Uterus (tissue), 4 donors: ENCODE results near the gene WDR6. TPM values are rescaled to one million over a fixed set of nuclear protein-coding genes. Genes with fewer than 3 reads are reported as not detected.

Experiments used
- DNase-seq, 2 donors: peaks; one replicate each; pipeline ENCODE4 v3.0.0-alpha.2; 2019 to 2020
- H3K27ac ChIP-seq, 2 donors: fragments of 200-600 bp; sonication (generic); 1 replicate in 1 of 2; 2 replicates in 1 of 2; pipeline ENCODE4 v1.5.1; 2016 to 2018
- H3K27me3 ChIP-seq, 2 donors: fragments of 200-600 bp; sonication (generic); one replicate each; pipeline ENCODE4 v1.5.1; 2018 to 2019; ENCODE audit warnings: control low read depth in 1 of 2
- H3K36me3 ChIP-seq, 2 donors: fragments of 200-600 bp; sonication (generic); one replicate each; pipeline ENCODE4 v1.5.1; 2019; ENCODE audit warnings: control low read depth in 1 of 2
- H3K4me1 ChIP-seq, 2 donors: fragments of 200-600 bp; sonication (generic); one replicate each; pipeline ENCODE4 v1.5.1; 2018 to 2019; ENCODE audit warnings: control low read depth in 1 of 2
- H3K4me3 ChIP-seq, 2 donors: fragments of 200-600 bp; sonication (generic); 1 replicate in 1 of 2; 2 replicates in 1 of 2; pipeline ENCODE4 v1.5.1; 2018 to 2019; ENCODE audit warnings: mild to moderate bottlenecking in 1 of 2
- H3K9me3 ChIP-seq, 2 donors: fragments of 200-600 bp; sonication (generic); one replicate each; pipeline ENCODE4 v1.5.1; 2019; ENCODE audit warnings: control low read depth in 1 of 2
- CTCF ChIP-seq, 4 experiments: fragments of 200-600 bp in 2 of 4; fragments of 450-650 bp in 2 of 4; sonication (generic) in 2 of 4; IDR thresholded peaks; one replicate each; pipeline ENCODE4 v1.5.1; 2016 to 2019; ENCODE audit warnings: antibody characterized with exemption in 4 of 4, mild to moderate bottlenecking in 2 of 4, moderate library complexity in 1 of 4
- POLR2A ChIP-seq, 2 donors: fragments of 450-650 bp; IDR thresholded peaks; one replicate each; pipeline ENCODE4 v1.6.1; 2016; ENCODE audit warnings: antibody characterized with exemption in 2 of 2, mild to moderate bottlenecking in 1 of 2, moderate library complexity in 1 of 2
- intact Hi-C: fragments of 100-400 bp; cut with DNase I; formaldehyde crosslinking; loops from one replicate; pipeline ENCODE4 v1.15.1; 2023; ENCODE audit warnings: low total_unique reads
- total RNA-seq, 4 donors: library from RNA; depleted of rRNA in 3 of 4; stranded (reverse); fragments of >200 nt in 3 of 4; gene quantifications; one replicate each; pipeline versions ENCODE4 v1.1.0 to v1.2.4, GENCODE V29; 2014 to 2023
- donor health status: DM: yes; HTN: yes; CAD: no.

The WDR6 gene
- total RNA-seq, 4 donors from 2014 or later, result 50.0 to 243 (median 122) TPM

GRCh38 chr3:48991851-48992545, 15.2 kb upstream of the WDR6 start:
- Histone ChIP-seq H3K4me3 (no peak overlapping the region), H3K27ac (peak overlapping the region in 1 of 2 donors; percentile 8), H3K9me3 (no peaks in the 10 kb centered on the region), H3K27me3 (no peaks in the 10 kb centered on the region), H3K4me1 (peaks cover 0 to 9% of the 10 kb centered on the region in 2 donors), H3K36me3 (no peaks in the 10 kb centered on the region)
- DNase-seq, result no peak
- TF ChIP-seq POLR2A (IDR thresholded peaks at IDR 0.05), result no peak
- no peak for TF ChIP-seq CTCF (IDR thresholded peaks at IDR 0.05)
- intact Hi-C loops, result no loop called here

GRCh38 chr3:48993834-48994233, 13.4 kb upstream of the WDR6 start:
- H3K36me3 ChIP-seq, result no peaks in the 10 kb centered on the region
- no peak for DNase-seq
- H3K4me1 ChIP-seq, result peaks cover 0 to 15% of the 10 kb centered on the region in 2 donors
- no peak for TF ChIP-seq POLR2A (IDR thresholded peaks at IDR 0.05)
- no peak for TF ChIP-seq CTCF (IDR thresholded peaks at IDR 0.05)
- no peaks in the 10 kb centered on the region for H3K9me3 ChIP-seq
- H3K4me3 ChIP-seq, result no peak overlapping the region
- no peaks in the 10 kb centered on the region for H3K27me3 ChIP-seq
- H3K27ac ChIP-seq, result no peak overlapping the region
- intact Hi-C loops, result no loop called here

GRCh38 chr3:48996640-48997039, 10.6 kb upstream of the WDR6 start:
- H3K4me1 ChIP-seq, result peaks cover 0 to 9% of the 10 kb centered on the region in 2 donors
- no peak for DNase-seq
- H3K27ac ChIP-seq, result no peak overlapping the region
- no peaks in the 10 kb centered on the region for H3K9me3 ChIP-seq
- H3K27me3 ChIP-seq, result no peaks in the 10 kb centered on the region
- no peaks in the 10 kb centered on the region for H3K36me3 ChIP-seq
- intact Hi-C loops, result no loop called here
- TF ChIP-seq CTCF (IDR thresholded peaks at IDR 0.05) (no peak), POLR2A (IDR thresholded peaks at IDR 0.05) (no peak)
- H3K4me3 ChIP-seq, result no peak overlapping the region

- Histone ChIP-seq H3K4me1 (peaks cover 0 to 6% of the 10 kb centered on the region in 2 donors), H3K4me3 (no peak overlapping the region), H3K9me3 (no peaks in the 10 kb centered on the region), H3K27me3 (no peaks in the 10 kb centered on the region), H3K36me3 (no peaks in the 10 kb centered on the region), H3K27ac (no peak overlapping the region)
- TF ChIP-seq CTCF (IDR thresholded peaks at IDR 0.05), result no peak
- TF ChIP-seq POLR2A (IDR thresholded peaks at IDR 0.05), result no peak
- no peak for DNase-seq
- intact Hi-C loops, result no loop called here
Measured at GRCh38 chr3:48997102-48997635, 10.0 kb upstream of the WDR6 start.
